HepG2 (cell line): Measurements from ENCODE around the gene TTK. TPM values are rescaled to one million over a fixed set of nuclear protein-coding genes. Genes with fewer than 3 reads are reported as not detected.

Source experiments
- CAMTA2 ChIP-seq: sonication (generic); formaldehyde crosslinking; IDR thresholded peaks from 2 replicates; pipeline ENCODE4 v1.4.0; 2020; ENCODE audit warnings: mild to moderate bottlenecking, missing genetic modification reagents, borderline replicate concordance
- EHMT2 ChIP-seq: fragments of 200-600 bp; sonication (generic); IDR thresholded peaks from 2 replicates; pipeline ENCODE4 v1.7.0; 2017; ENCODE audit warnings: antibody characterized with exemption, low read depth, low read length, borderline replicate concordance
- IKZF1 ChIP-seq: fragments of 450-650 bp; IDR thresholded peaks from 2 replicates; pipeline ENCODE4 v1.7.1; 2016
- KLF11 ChIP-seq: IDR thresholded peaks from 2 replicates; pipeline ENCODE4 v1.6.1; 2016; ENCODE audit warnings: missing compliant biosample characterization
- MIER2 ChIP-seq: IDR thresholded peaks from 2 replicates; pipeline ENCODE4 v1.6.1; 2016; ENCODE audit warnings: missing biosample characterization, missing genetic modification reagents
- MYC ChIP-seq: sonication (generic); formaldehyde crosslinking; IDR thresholded peaks from 2 replicates; pipeline ENCODE4 v1.9.0; 2021; ENCODE audit warnings: missing genetic modification reagents, borderline replicate concordance
- NFYC ChIP-seq: IDR thresholded peaks from 2 replicates; pipeline ENCODE4 v1.6.1; 2016; ENCODE audit warnings: missing genetic modification reagents, missing compliant biosample characterization
- PTBP1 ChIP-seq: fragments of 200-400 bp; formaldehyde crosslinking; IDR thresholded peaks from 2 replicates; pipeline ENCODE4 v1.6.1; 2018; ENCODE audit warnings: low read length, low read depth; ENCODE audit not compliant: poor library complexity, severe bottlenecking
- RBAK ChIP-seq: sonication (generic); formaldehyde crosslinking; IDR thresholded peaks from 2 replicates; pipeline ENCODE4 v1.5.1; 2020; ENCODE audit warnings: mild to moderate bottlenecking, missing genetic modification reagents
- SMARCC2 ChIP-seq: fragments of 450-650 bp; IDR thresholded peaks from 2 replicates; pipeline ENCODE4 v1.6.1; 2017; ENCODE audit warnings: antibody characterized with exemption, mild to moderate bottlenecking
- SP5 ChIP-seq: IDR thresholded peaks from 2 replicates; pipeline ENCODE4 v1.6.1; 2016; ENCODE audit warnings: low read depth, borderline replicate concordance
- XBP1 ChIP-seq: sonication (generic); formaldehyde crosslinking; IDR thresholded peaks from 2 replicates; pipeline ENCODE4 v1.5.0; 2020; ENCODE audit warnings: missing genetic modification reagents
- ZFP37 ChIP-seq: sonication (generic); formaldehyde crosslinking; IDR thresholded peaks from 2 replicates; pipeline ENCODE4 v1.4.0; 2020; ENCODE audit warnings: missing genetic modification reagents, borderline replicate concordance
- ZNF430 ChIP-seq: sonication (generic); formaldehyde crosslinking; IDR thresholded peaks from 2 replicates; pipeline ENCODE4 v1.9.0; 2021; ENCODE audit warnings: mild to moderate bottlenecking, missing genetic modification reagents
- ZNF564 ChIP-seq: sonication (generic); formaldehyde crosslinking; IDR thresholded peaks from 2 replicates; pipeline ENCODE4 v1.8.1; 2023; ENCODE audit warnings: mild to moderate bottlenecking, missing genetic modification reagents
- ZNF577 ChIP-seq: sonication (generic); formaldehyde crosslinking; IDR thresholded peaks from 2 replicates; pipeline ENCODE4 v1.4.0; 2020; ENCODE audit warnings: mild to moderate bottlenecking, low read depth, missing genetic modification reagents, borderline replicate concordance
- ZNF766 ChIP-seq: sonication (generic); formaldehyde crosslinking; IDR thresholded peaks from 2 replicates; pipeline ENCODE4 v1.5.0; 2020; ENCODE audit warnings: missing genetic modification reagents, borderline replicate concordance
- ZNF777 ChIP-seq: sonication (generic); formaldehyde crosslinking; IDR thresholded peaks from 2 replicates; pipeline ENCODE4 v1.4.0; 2020; ENCODE audit warnings: missing genetic modification reagents
- polyA plus RNA-seq, 8 experiments: library from polyadenylated mRNA; depleted of rRNA in 3 of 8; stranded (reverse) in 7 of 8; unstranded in 1 of 8; fragments of >200 nt; fragmentation: Illumina TruSeq in 4 of 8; extraction: Trizol in 4 of 8; gene quantifications; 2 replicates each; pipeline versions ENCODE4 v1.2.1 to v1.2.3, GENCODE V29; 2011 to 2016; ENCODE audit warnings: low read depth in 4 of 8, missing spikeins in 1 of 8, mixed read lengths in 1 of 8; ENCODE audit not compliant: insufficient read depth in 1 of 8
- total RNA-seq, 5 experiments: library from RNA; depleted of rRNA; stranded (reverse); fragments of >200 nt; fragmentation: Illumina TruSeq; extraction: Trizol; gene quantifications; 2 replicates each; pipeline ENCODE4 v1.2.3, GENCODE V29; 2016; ENCODE audit warnings: low read depth in 1 of 5
- TF ChIP-seq, protein P1 (sequence below): sonication (generic); formaldehyde crosslinking; conservative IDR thresholded peaks from 2 replicates; pipeline ENCODE4 v1.4.0; 2020; ENCODE audit warnings: missing genetic modification reagents
- TF ChIP-seq, protein P2 (sequence below): sonication (generic); formaldehyde crosslinking; IDR thresholded peaks from 2 replicates; pipeline ENCODE4 v1.4.0; 2020; ENCODE audit warnings: missing genetic modification reagents
- TF ChIP-seq, protein P3 (sequence below): IDR thresholded peaks from 2 replicates; pipeline ENCODE4 v1.6.1; 2016; ENCODE audit warnings: missing compliant biosample characterization, missing genetic modification reagents, borderline replicate concordance
- TF ChIP-seq, protein P4 (sequence below): sonication (generic); formaldehyde crosslinking; conservative IDR thresholded peaks from 2 replicates; pipeline ENCODE4 v1.4.0; 2020; ENCODE audit warnings: missing genetic modification reagents
- TF ChIP-seq, protein P5 (sequence below): sonication (generic); formaldehyde crosslinking; IDR thresholded peaks from 2 replicates; pipeline ENCODE4 v1.4.0; 2020; ENCODE audit warnings: missing genetic modification reagents, borderline replicate concordance

TTK gene
- total and polyA plus RNA-seq, 2 of the 13 experiments (the other 11 are each of a cell fraction or from before 2014, with no cell fraction given): 8.6 to 33.2 TPM

DNA sequence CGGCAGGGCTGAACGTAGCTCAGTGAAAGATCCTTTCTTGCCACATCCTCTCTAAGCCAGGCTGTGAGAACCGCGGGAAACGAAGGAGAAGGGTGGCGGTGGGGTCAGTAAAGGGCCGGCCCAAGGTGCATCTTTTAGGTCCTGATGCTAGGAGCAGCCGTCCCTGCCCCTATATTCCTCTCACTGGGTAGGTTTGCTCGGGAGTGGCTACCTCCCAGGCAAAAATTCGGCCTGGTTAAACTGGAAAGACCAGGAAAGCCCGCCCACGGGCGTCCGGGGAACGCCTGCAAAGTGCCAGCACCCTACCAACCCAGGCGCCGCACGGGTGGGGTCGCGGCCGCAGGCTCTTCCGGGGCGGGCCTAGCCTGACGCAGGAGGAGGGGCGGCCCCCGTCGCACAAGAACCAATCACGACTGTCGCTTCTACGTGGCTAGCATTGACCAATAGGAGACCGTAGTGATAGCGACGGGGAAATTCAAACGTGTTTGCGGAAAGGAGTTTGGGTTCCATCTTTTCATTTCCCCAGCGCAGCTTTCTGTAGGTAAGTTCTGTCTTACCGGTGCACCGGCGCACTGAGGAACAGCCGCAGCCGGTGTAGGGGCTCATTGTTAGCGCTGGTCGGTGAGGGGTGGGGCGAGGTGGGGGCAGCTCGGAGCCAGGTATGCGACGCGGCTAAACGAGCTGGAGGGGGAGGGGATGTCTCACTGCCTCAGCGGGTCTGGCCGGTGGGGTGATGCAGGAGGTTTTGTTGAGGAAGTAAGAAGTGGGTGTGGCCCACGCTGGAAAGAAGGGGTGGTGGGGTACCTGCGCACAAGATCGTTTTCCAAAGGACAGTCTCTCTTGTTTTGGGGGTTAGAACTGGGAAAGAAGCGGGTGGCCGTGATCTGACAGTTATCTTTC, at the start of gene TTK (continued):
- TF ChIP-seq, protein P1, sequence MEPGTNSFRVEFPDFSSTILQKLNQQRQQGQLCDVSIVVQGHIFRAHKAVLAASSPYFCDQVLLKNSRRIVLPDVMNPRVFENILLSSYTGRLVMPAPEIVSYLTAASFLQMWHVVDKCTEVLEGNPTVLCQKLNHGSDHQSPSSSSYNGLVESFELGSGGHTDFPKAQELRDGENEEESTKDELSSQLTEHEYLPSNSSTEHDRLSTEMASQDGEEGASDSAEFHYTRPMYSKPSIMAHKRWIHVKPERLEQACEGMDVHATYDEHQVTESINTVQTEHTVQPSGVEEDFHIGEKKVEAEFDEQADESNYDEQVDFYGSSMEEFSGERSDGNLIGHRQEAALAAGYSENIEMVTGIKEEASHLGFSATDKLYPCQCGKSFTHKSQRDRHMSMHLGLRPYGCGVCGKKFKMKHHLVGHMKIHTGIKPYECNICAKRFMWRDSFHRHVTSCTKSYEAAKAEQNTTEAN (CRISPR knock-in tag): peak; percentile 52; the same call in 1 of the 2 replicates
- no peak for TF ChIP-seq MYC
- no peak for TF ChIP-seq PTBP1
- no peak for TF ChIP-seq IKZF1
- no peak; the same call in 1 of the 2 replicates for TF ChIP-seq ZNF777 (CRISPR knock-in tag)
- TF ChIP-seq ZNF430 (CRISPR knock-in tag): no peak
- TF ChIP-seq MIER2 (CRISPR knock-in tag): no peak
- TF ChIP-seq, protein P2, sequence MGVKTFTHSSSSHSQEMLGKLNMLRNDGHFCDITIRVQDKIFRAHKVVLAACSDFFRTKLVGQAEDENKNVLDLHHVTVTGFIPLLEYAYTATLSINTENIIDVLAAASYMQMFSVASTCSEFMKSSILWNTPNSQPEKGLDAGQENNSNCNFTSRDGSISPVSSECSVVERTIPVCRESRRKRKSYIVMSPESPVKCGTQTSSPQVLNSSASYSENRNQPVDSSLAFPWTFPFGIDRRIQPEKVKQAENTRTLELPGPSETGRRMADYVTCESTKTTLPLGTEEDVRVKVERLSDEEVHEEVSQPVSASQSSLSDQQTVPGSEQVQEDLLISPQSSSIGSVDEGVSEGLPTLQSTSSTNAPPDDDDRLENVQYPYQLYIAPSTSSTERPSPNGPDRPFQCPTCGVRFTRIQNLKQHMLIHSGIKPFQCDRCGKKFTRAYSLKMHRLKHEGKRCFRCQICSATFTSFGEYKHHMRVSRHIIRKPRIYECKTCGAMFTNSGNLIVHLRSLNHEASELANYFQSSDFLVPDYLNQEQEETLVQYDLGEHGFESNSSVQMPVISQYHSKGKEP (CRISPR knock-in tag): no peak
- no peak for TF ChIP-seq ZFP37
- no peak for TF ChIP-seq ZNF577 (CRISPR knock-in tag)
- TF ChIP-seq, protein P3, sequence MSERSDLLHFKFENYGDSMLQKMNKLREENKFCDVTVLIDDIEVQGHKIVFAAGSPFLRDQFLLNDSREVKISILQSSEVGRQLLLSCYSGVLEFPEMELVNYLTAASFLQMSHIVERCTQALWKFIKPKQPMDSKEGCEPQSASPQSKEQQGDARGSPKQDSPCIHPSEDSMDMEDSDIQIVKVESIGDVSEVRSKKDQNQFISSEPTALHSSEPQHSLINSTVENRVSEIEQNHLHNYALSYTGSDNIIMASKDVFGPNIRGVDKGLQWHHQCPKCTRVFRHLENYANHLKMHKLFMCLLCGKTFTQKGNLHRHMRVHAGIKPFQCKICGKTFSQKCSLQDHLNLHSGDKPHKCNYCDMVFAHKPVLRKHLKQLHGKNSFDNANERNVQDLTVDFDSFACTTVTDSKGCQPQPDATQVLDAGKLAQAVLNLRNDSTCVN: no peak
- no peak; the same call in 1 of the 2 replicates for TF ChIP-seq CAMTA2 (CRISPR knock-in tag)
- TF ChIP-seq XBP1: no peak
- TF ChIP-seq, protein P4, sequence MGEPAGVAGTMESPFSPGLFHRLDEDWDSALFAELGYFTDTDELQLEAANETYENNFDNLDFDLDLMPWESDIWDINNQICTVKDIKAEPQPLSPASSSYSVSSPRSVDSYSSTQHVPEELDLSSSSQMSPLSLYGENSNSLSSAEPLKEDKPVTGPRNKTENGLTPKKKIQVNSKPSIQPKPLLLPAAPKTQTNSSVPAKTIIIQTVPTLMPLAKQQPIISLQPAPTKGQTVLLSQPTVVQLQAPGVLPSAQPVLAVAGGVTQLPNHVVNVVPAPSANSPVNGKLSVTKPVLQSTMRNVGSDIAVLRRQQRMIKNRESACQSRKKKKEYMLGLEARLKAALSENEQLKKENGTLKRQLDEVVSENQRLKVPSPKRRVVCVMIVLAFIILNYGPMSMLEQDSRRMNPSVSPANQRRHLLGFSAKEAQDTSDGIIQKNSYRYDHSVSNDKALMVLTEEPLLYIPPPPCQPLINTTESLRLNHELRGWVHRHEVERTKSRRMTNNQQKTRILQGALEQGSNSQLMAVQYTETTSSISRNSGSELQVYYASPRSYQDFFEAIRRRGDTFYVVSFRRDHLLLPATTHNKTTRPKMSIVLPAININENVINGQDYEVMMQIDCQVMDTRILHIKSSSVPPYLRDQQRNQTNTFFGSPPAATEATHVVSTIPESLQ (CRISPR knock-in tag): no peak
- no peak for TF ChIP-seq SMARCC2
- no peak for TF ChIP-seq RBAK (CRISPR knock-in tag)
- TF ChIP-seq, protein P5, sequence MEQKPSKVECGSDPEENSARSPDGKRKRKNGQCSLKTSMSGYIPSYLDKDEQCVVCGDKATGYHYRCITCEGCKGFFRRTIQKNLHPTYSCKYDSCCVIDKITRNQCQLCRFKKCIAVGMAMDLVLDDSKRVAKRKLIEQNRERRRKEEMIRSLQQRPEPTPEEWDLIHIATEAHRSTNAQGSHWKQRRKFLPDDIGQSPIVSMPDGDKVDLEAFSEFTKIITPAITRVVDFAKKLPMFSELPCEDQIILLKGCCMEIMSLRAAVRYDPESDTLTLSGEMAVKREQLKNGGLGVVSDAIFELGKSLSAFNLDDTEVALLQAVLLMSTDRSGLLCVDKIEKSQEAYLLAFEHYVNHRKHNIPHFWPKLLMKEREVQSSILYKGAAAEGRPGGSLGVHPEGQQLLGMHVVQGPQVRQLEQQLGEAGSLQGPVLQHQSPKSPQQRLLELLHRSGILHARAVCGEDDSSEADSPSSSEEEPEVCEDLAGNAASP (CRISPR knock-in tag): no peak
- peak; percentile 94 for TF ChIP-seq NFYC
- peak; percentile 21; the same call in 1 of the 2 replicates for TF ChIP-seq SP5 (CRISPR knock-in tag)
- no peak for TF ChIP-seq EHMT2
- no peak for TF ChIP-seq ZNF564 (CRISPR knock-in tag)
- TF ChIP-seq KLF11 (CRISPR knock-in tag): no peak
- no peak for TF ChIP-seq ZNF766 (CRISPR knock-in tag)
